Panc1 (cell line): Measurements from ENCODE around the gene NCAM2. TPM values are rescaled to one million over a fixed set of nuclear protein-coding genes. Genes with fewer than 3 reads are reported as not detected.

Source experiments
- ATAC-seq: fragments of 200-7000 bp; cut with Tn5 transposase; 2 replicates; pipeline ENCODE4 v1.9.1; 2020; ENCODE audit warnings: mild to moderate bottlenecking, moderate library complexity
- BruUV-seq: library from RNA; stranded (reverse); fragments of 400-500 nt; replicated peaks from 2 replicates; lab custom pipeline; 2021; lab: Mats Ljungman, UMichigan
- CTCF ChIA-PET: fragments of 300-600 bp; sonication (Branson Sonifier 250); formaldehyde crosslinking; loops from one replicate; lab custom pipeline; 2022; ENCODE audit warnings: antibody characterized with exemption; lab: Charles Lee
- POLR2A ChIA-PET: fragments of 300-600 bp; sonication (Branson Sonifier 250); formaldehyde crosslinking; loops from one replicate; lab custom pipeline; 2022; ENCODE audit warnings: antibody characterized with exemption; lab: Charles Lee
- DNase-seq: peaks from one replicate; pipeline ENCODE4 v3.0.0-alpha.2; 2010; ENCODE audit warnings: low read depth, low spot score
- H3K27ac ChIP-seq: 2 replicates; pipeline ENCODE4 v1.5.1; 2011; ENCODE audit warnings: mild to moderate bottlenecking, low read length, inconsistent platforms
- H3K27me3 ChIP-seq: fragments of 200-500 bp; sonication (Bioruptor generic); 2 replicates; pipeline ENCODE4 v1.6.0; 2014; ENCODE audit warnings: low read length, inconsistent platforms; ENCODE audit not compliant: control insufficient read depth, insufficient read depth
- H3K36me3 ChIP-seq: fragments of 200-500 bp; sonication (Bioruptor generic); 2 replicates; pipeline ENCODE4 v1.5.1; 2014; ENCODE audit warnings: inconsistent platforms, mild to moderate bottlenecking, low read length, moderate library complexity; ENCODE audit not compliant: control insufficient read depth, insufficient read depth
- H3K4me1 ChIP-seq: 2 replicates; pipeline ENCODE4 v1.5.1; 2011; ENCODE audit warnings: inconsistent platforms, mild to moderate bottlenecking, low read length, moderate library complexity; ENCODE audit not compliant: control insufficient read depth, insufficient read depth
- H3K4me3 ChIP-seq, 2 experiments: 2 replicates each; pipeline ENCODE4 v1.5.1; 2011 to 2012; ENCODE audit warnings: low read depth in 2 of 2, low read length in 2 of 2, mild to moderate bottlenecking in 2 of 2, inconsistent platforms in 1 of 2, moderate library complexity in 1 of 2
- H3K9me3 ChIP-seq: fragments of 200-500 bp; sonication (Bioruptor generic); 2 replicates; pipeline ENCODE4 v1.5.1; 2014; ENCODE audit warnings: low read depth, mild to moderate bottlenecking, inconsistent platforms, low read length, moderate library complexity; ENCODE audit not compliant: control insufficient read depth, insufficient read depth
- CTCF ChIP-seq: fragments of 450-650 bp; IDR thresholded peaks from 2 replicates; pipeline ENCODE4 v1.5.1; 2017; ENCODE audit warnings: mild to moderate bottlenecking
- POLR2AphosphoS5 ChIP-seq: IDR thresholded peaks from 2 replicates; pipeline ENCODE4 v1.6.1; 2012; ENCODE audit warnings: mild to moderate bottlenecking, low read depth, low read length, moderate library complexity
- REST ChIP-seq, 2 experiments: IDR thresholded peaks; 2 replicates each; pipeline ENCODE4 v1.6.1; 2011 to 2012; ENCODE audit warnings: low read depth in 2 of 2, control low read depth in 1 of 2, low read length in 1 of 2, mild to moderate bottlenecking in 1 of 2, moderate library complexity in 1 of 2; ENCODE audit not compliant: insufficient read depth in 1 of 2
- SIN3A ChIP-seq: IDR thresholded peaks from 2 replicates; pipeline ENCODE4 v1.6.1; 2012; ENCODE audit warnings: low read depth, mild to moderate bottlenecking, low read length, moderate library complexity, borderline replicate concordance; ENCODE audit not compliant: insufficient read depth
- TCF7L2 ChIP-seq: IDR thresholded peaks from 2 replicates; pipeline ENCODE4 v1.6.1; 2011; ENCODE audit warnings: mild to moderate bottlenecking, low read depth, low read length, inconsistent platforms
- in situ Hi-C: cut with HindIII; loops from 2 replicates; pipeline ENCODE4 v1.10.0; 2016; ENCODE audit warnings: low sequenced_read_pairs, low pct_unique_long_range_greater_than_20kb
- intact Hi-C: fragments of 100-400 bp; cut with micrococcal nuclease; formaldehyde crosslinking; loops from one replicate; pipeline ENCODE4 v1.10.0; 2022; ENCODE audit not compliant: unreplicated experiment
- total RNA-seq: library from RNA; stranded (reverse); gene quantifications from one replicate; pipeline ENCODE4 v1.2.1, GENCODE V29; 2021; ENCODE audit not compliant: unreplicated experiment

The NCAM2 gene
- total RNA-seq, 1 experiment from 2014 or later = 2.2 TPM

- TF ChIP-seq REST (IDR thresholded peaks at IDR 0.05; ENCODE audit: insufficient read depth in 1 of 2, low read depth in 2 of 2, low read length in 1 of 2) (no peak), CTCF (no peak), SIN3A (no peak), TCF7L2 (no peak), POLR2AphosphoS5 (no peak)
- Histone ChIP-seq H3K27me3 (no peaks in the 10 kb centered on the region), H3K9me3 (no peaks in the 10 kb centered on the region), H3K4me1 (no peaks in the 10 kb centered on the region), H3K36me3 (no peaks in the 10 kb centered on the region), H3K4me3 (no peak overlapping the region), H3K27ac (no peak overlapping the region)
- BruUV-seq = no TSS peak
- ATAC-seq (no peak), DNase-seq (no peak)
- in situ Hi-C loops (no loop called here), intact Hi-C loops (no loop called here)
- ChIA-PET POLR2A (no interaction called here), CTCF (interaction anchor here (0.6 kb wide), 1 partner anchor 1499 kb away, joined by 3 read pairs; no protein-coding TSS in a partner anchor)
Measured at GRCh38 chr21:21076491-21076890, 78.3 kb downstream of the NCAM2 start.

GRCh38 chr21:21079646-21080045, 81.4 kb downstream of the NCAM2 start:
- ChIA-PET CTCF (no interaction called here), POLR2A (no interaction called here)
- H3K9me3 ChIP-seq = no peaks in the 10 kb centered on the region
- intact Hi-C loops = no loop called here
- no peaks in the 10 kb centered on the region for H3K4me1 ChIP-seq
- in situ Hi-C loops = no loop called here
- no peak for ATAC-seq
- DNase-seq = no peak
- H3K27me3 ChIP-seq = no peaks in the 10 kb centered on the region
- no peak overlapping the region for H3K4me3 ChIP-seq
- BruUV-seq = no TSS peak
- no peaks in the 10 kb centered on the region for H3K36me3 ChIP-seq
- TF ChIP-seq POLR2AphosphoS5 (no peak), TCF7L2 (no peak), CTCF (no peak), SIN3A (no peak), REST (IDR thresholded peaks at IDR 0.05; ENCODE audit: insufficient read depth in 1 of 2, low read depth in 2 of 2, low read length in 1 of 2) (no peak)
- H3K27ac ChIP-seq = no peak overlapping the region
